ENCODE results near the gene CSF3R. TPM values are rescaled to one million over a fixed set of nuclear protein-coding genes. Genes with fewer than 3 reads are reported as not detected.

CSF3R gene
- total RNA-seq, 1 experiment from 2014 or later, result not detected

GRCh38 chr1:36457691-36458090 lies 25.0 kb downstream of the CSF3R start:
- Histone ChIP-seq H3K4me2 (ENCODE audit: insufficient read depth, insufficient read length, low read length) (no peak overlapping the region), H3K23me2 (ENCODE audit: insufficient read length, low read depth, low read length, poor library complexity, severe bottlenecking) (no peaks in the 10 kb centered on the region), H3T11ph (ENCODE audit: low read length) (no peak overlapping the region), H2AK5ac (ENCODE audit: insufficient read length, low read length) (no peak overlapping the region), H2BK15ac (ENCODE audit: low read depth, low read length) (no peak overlapping the region), H3K27me3 (ENCODE audit: insufficient read depth, low read length) (no peaks in the 10 kb centered on the region), H4K91ac (ENCODE audit: insufficient read length, low read depth, low read length) (no peak overlapping the region), H4K20me1 (ENCODE audit: control insufficient read depth, insufficient read depth, insufficient read length) (no peaks in the 10 kb centered on the region), H2BK120ac (ENCODE audit: low read depth, low read length, poor library complexity, severe bottlenecking) (no peak overlapping the region), H3K18ac (ENCODE audit: insufficient read length, low read depth, low read length) (no peak overlapping the region), H3K9ac (ENCODE audit: extremely low read depth, insufficient read length, low read length) (no peak overlapping the region), H3K56ac (ENCODE audit: insufficient read length, low read depth, low read length) (no peak overlapping the region), H3K4ac (ENCODE audit: low read depth, low read length) (no peak overlapping the region), H2BK20ac (ENCODE audit: low read depth, low read length, poor library complexity, severe bottlenecking) (no peak overlapping the region), H3K27ac (ENCODE audit: insufficient read length, low read depth, low read length) (no peak overlapping the region), H3K9me3 (ENCODE audit: control insufficient read depth, low read depth, low read length) (no peaks in the 10 kb centered on the region), H4K5ac (ENCODE audit: insufficient read length, low read depth, low read length) (no peak overlapping the region), H4K8ac (replicated peaks; ENCODE audit: insufficient read length, low read depth, low read length) (no peak overlapping the region), H3K4me1 (ENCODE audit: insufficient read depth, low read length) (no peaks in the 10 kb centered on the region), H3K79me2 (ENCODE audit: insufficient read depth, low read length) (no peaks in the 10 kb centered on the region), H2BK12ac (ENCODE audit: insufficient read length, low read depth, low read length) (no peak overlapping the region), H3K23ac (ENCODE audit: insufficient read length, low read depth, low read length) (no peak overlapping the region), H3K14ac (ENCODE audit: insufficient read depth, low read length) (no peak overlapping the region), H2BK5ac (ENCODE audit: insufficient read length, low read length) (no peak overlapping the region), H3K79me1 (ENCODE audit: insufficient read depth, low read depth, low read length, poor library complexity, severe bottlenecking) (no peaks in the 10 kb centered on the region), H2AFZ (ENCODE audit: low read length) (no peak overlapping the region)
- no peaks in the 10 kb centered on the region for H3K9me3 Mint-ChIP-seq
- H3K36me3 Mint-ChIP-seq (ENCODE audit: insufficient read depth in 1 of 3, low read depth in 3 of 3), result peaks cover 38 to 74% (median 66%) of the 10 kb centered on the region in 3 experiments
- no peaks in the 10 kb centered on the region for H3K27me3 Mint-ChIP-seq (ENCODE audit: low read depth)
- TF ChIP-seq CTCF (conservative IDR thresholded peaks at IDR 0.05), result no peak
- no peak overlapping the region for H3K27ac Mint-ChIP-seq
- no peak overlapping the region for H3K4me3 Mint-ChIP-seq
- peaks cover 0 to 2% of the 10 kb centered on the region in 2 experiments; a peak in 1 of 4 replicates for H3K4me1 Mint-ChIP-seq
- WGBS (ENCODE audit: extremely low coverage, insufficient read length, low lambda C conversion rate), result no CpG with 5 or more reads among the region's 5 CpGs
- DNase-seq, result no peak

Measured in H9 (cell line).